HG03558 (cell line): Measurements from ENCODE around the gene KPNA2.
A peak's percentile ranks its signal among the peaks of the same experiment; 100 is the strongest.
"Not testable (repeated sequence)": the region's sequence is repeated elsewhere in the genome, so short reads cannot be mapped to it uniquely, and the experiment has no call there.

Source experiments
- ATAC-seq: cut with Tn5 transposase; IDR thresholded peaks from one replicate; pipeline ENCODE4 v1.9.1; 2021; ENCODE audit warnings: moderate number of reproducible peaks; ENCODE audit not compliant: unreplicated experiment; ENCODE audit errors: extremely low read depth

KPNA2 gene

DNA sequence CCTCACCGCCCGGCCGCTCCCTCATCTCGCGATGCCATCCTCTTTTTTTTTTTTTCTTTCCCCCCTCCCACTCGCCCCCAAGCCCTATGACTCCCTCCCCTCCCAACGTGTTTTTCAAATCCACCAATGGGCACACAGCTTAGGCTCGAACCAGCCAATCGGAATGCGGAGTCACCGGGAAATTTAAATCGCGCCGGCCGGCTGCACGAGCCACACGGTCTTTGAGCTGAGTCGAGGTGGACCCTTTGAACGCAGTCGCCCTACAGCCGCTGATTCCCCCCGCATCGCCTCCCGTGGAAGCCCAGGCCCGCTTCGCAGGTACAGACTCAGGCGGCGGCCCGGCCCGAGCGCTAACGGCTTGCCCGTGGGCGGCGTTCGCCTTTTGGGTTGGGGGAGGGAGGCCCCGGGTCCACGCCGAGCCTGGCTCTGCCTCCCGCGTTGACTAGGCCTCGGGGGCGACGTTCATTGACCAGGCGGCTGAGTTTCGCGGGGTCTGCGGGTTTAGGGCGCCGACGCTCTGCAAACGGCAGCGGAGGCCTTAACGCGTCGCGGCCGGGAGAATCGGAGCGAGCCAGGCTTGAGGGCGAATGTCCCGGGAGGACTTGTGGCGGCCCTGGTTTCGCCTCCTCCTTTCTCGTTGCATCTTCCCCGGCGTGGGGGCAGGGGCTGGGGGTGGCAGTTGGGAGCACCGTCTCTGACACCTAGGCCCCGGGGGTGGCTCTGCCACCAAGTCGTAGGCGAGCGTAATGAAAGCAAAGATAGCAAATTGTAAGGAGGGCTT is at the start of gene KPNA2:
TSS of gene KPNA2 (plus strand) at position 213 of the 781 bp plus-strand sequence. CDS start 1,398 bp downstream, outside the sequence.
- peak; percentile 84 for ATAC-seq

DNA sequence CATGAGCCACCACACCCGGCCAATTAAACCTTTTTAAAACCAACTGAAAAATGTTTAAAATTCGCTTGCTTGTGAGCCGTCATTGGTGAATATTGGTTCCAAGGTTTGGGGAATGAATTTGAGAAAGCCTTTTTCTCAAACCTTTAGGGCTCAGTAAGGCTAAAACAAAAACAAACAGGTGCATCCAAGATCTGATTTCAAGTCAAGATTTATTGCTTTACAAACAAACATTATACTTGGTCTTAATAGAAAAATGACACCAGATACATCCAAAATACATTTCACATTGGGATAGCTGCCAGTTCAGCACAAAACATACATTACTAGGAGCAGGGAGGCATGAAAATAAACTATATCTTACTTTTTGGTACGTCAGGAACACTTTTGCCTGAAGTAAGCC is 44.6 kb upstream of the KPNA2 start:
- ATAC-seq: no peak

DNA sequence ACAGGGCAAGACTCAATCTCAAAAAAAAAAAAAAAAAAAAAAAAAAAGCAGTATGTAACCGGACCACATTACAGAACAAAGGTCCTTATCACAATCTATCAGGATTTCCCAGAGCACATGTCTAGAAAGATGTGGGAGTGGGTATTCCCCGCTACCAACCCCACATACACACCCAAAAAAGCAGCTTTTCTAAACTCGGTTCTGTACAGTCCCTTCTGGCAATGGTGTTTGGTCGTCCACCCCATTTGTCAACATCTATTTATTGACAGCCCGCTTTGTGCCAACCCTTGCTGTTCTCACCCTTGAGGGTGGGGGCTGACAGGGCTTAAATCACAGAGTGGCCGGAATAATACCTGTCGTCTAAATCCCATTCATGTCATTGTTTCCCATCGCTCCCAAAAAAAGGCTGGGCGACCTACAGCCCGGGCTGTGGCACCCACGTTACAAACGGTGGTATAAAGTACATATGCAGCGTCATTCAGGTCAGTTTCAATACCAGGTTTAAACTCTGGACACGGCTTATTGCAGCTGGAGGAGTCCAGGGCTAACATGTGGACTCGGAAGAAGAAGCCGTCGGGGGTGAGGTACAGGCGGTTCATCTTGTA is 42.9 kb upstream of the KPNA2 start:
- ATAC-seq: no peak

DNA sequence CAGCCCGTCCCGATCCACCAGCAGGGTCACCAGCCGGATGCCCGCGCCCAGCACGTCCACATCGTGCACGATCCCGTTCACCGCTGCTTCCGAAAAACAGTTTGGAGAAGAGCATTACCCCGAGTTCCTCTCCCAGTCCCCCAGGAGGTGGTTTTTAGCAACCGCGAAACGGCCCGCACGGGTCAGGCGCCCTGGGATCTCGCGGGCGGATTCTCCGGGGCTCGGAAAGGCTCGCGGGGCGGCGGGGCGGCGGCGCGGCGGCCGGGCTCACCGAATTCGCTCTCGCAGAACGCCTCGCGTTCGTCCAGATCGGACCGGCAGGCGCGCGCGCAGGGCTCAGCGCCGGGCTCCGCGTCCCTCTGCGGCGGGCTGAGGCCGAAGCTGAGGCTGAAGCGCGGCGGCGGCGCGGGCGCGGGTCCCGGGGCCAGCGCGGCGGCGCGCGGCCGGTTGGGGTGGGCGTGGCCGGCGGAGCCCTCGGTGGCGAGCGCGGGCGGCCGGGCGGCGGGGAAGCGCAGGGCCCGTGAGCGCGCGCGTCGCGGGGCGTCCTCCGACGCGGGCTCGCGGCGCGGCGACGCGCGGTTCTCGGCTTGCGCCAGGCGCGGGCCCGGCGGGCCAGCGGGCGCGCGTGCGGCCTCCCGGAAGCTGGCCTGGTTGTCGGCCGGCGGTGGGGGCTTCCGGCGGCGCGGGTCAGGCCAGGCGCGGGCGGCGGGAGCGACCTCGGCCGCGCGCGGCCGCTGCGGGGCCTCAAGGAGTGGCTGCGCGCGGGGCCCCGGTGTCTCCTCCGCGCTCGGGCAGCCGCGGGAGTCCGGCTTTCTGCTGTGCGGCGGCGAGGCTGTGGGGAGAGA is 42.2 kb upstream of the KPNA2 start:
- ATAC-seq: peak; percentile 69

DNA sequence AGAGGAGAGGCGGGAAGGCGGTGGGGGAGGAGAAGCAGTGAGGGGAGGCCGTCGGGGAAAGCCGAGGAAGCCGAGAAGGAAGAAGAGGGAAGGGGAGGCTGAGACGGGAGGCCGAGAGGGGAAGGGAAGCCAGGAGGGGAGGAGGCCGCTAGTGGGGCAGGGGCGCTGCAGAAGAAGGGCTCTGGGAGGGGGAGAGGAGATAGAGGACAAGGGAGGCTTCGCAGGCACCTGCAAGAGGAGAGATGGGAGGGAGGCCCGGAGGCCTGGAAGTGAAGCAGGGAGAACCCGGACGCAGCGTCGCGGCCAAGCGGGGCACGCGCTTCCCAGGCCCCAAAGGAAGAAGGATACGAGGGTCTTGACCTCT is 41.6 kb upstream of the KPNA2 start:
- ATAC-seq: no peak

DNA sequence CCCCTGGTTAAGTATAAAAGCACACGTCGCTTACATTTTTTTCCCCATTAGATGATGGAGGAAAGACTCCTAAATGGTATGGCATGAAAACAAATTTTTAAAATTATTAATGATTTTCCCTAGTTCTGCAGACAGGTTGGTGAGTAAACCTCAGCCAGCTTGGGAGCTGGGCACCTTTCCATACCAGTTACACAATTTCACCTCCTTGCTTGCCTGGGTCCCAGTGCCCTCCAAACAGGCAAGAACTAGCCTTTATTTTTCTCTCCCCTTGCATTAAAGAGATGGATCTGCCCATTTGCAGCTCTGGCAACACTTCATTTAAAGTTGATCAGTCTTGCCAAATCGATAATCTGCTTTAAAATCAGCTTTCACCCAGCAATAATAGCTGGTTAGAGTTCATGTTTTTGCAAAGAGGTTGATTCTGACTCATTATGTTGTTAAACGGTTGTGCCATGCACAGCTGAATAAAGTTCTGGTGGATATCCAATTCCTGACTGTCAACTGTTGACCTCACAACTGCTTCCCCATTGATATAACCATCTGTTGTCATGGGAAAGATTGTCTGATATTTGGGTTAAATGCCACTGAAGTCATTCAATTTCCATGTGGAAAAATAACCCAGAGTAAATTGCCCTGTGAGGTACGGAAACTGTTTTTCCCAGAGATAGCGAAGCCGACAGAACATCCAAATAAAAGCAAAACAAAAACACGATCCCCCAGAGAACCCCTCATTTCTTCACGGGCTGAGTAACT is 40.5 kb upstream of the KPNA2 start:
- no peak for ATAC-seq

DNA sequence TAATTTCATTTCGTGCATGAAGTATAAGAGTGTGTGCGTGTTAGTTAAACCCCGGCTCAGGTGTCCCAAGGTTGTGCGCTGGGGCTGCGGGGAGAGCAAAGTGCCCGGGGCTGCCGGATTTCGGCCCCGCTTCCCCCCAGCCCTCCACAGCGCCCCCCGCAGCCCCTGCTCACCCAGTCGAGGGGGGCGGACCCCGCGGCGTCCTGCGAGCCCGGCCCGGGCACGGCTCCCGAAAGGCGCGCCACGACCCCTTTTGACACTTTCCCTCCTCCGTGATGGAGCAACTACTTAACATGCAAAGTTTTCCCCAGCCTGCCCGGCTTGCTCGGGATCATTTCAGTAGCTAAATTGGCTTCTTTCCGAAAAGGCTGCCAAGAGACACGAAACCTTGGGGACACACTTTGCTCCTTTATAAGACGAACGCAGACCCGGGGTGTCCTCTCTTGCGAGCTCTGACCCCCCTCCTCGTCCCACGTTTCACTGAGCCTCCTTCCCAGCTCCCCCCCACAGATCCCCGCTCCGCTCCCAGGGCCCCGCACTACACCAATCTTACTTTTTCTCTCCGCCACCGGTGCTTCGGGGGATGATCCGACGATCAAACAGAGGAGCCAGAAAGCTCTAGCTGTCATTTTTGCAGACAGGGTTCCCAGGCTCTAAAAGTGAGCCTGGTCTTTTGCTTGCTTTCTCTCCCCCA is 39.8 kb upstream of the KPNA2 start:
- no peak for ATAC-seq

DNA sequence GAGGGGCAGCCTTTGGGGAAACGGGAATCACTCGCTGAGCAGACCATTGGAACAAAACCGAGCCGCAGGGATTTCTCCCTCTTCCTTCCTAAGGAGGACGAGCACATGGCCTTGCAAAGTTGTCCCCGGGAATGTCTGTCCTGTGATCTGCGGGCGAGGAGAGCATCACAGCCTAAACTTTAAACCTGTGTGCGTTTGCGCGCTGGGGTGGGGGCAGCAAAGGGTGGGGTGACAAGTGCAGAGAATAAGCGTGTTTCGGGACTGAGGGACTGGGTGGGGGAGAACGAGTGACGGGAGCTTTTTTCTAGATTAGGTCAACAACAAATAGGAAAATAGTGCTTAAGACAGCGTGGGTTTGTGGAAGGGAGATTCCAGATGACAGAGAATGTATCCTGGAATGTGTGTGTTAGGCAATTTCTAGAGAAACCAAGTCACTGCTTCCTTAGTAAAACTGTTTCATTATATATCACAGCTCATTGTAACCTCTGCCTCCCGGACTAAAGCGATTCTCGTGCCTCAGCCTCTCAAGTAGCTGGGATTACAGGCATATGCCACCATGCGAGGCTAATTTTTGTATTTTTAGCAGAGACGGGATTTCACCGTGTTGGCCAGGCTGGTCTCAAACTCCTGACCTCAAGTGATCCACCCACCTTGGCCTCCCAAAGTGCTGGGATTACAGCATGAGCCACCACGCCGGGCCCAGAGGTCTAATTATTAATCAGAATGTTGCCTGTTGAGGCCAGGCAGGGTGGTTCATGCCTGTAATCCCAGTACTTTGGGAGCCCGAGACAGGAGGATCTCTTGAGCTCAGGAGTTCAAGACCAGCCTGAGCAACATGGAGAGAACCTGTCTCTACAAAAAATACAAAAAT is 39.0 kb upstream of the KPNA2 start, which contains the start of gene C17orf58:
TSS of gene C17orf58 (minus strand) at position 169 of the 871 bp plus-strand sequence. CDS start 271 bp downstream, outside the sequence.
- ATAC-seq: not testable (repeated sequence)

DNA sequence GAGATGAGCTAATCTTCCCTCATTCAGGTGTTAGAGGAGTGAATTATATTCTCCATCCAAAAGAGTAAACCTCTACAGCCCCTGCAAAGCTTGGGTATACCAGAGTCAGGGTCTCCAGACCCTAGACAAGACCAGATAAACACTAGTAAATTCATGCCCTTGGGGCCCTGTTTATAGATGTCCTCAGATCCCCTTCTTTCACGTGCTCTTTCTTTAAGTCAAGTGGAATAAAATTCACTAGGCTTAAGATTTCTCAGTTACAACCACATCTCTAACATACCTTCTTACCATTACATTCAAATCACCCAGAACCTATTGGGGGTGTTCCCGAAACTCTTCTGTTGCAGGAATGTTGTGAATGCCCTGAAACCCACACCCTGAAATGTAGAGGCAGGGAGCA is 37.1 kb upstream of the KPNA2 start:
- ATAC-seq: no peak

DNA sequence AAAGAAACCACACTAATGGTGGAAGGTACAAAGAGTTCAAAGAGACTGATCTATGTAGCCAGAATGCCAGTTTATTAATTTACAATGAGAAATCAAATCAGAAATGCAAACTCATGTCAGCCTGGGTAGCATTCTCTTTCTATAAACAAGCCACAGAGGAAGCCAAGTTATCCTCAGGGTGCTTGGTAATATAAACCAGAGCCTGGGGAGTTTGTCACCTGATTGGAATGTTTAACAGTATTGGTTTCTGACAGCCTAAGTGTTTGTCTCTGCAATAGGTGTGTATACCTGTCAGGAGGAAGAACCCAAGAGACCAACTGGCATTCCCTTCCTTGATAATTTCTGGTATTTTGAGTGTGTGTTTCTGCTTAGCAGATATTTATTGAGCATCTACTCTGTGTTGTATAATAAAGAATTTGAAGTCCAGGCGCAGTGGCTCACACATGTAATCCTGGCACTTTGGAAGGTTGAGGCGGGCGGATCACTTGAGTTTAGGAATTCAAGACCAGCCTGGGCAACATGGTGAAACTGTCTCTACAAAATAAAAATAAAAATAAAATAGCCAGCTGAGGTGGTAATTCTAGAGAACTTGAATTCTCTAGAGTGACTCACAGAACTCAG is 36.1 kb upstream of the KPNA2 start:
- no peak for ATAC-seq

DNA sequence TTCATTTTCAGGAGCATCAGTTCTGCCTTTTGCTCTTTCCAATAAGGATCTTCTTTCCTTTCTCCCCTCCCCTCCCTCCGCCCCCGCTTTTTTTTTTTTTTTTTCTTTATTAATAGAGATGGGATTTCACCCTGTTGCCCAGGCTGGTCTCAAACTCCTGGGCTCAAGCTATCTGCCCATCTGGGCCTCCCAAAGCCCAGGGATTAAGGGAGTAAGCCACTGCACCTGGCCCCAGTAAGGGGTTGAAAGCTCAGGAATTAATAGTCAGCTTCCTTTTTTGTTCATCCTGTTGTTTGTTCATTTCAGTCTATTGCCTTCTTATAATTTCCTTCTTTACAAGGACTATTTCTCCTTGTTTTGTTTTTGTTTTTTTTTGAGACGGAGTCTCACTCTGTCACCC is 31.3 kb upstream of the KPNA2 start:
- ATAC-seq: no peak

DNA sequence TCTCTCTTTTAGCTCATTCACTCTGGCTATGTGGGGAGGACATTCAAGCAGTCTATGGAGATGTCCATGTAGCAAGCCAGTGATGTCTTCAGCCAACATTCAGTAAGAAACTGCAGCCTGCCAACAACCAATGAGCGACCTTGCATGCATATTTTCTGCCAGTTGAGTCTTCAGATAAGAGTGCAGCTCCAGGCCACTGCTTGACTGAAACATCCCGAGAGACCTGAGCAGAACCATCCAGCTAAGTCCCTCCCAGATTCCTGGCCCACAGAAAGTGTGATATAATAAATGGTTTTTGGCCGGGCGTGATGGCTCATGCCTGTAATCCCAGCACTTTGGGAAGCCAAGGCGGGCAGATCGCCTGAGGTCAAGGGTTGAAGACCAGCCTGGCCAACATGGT is 28.7 kb upstream of the KPNA2 start:
- no peak for ATAC-seq

DNA sequence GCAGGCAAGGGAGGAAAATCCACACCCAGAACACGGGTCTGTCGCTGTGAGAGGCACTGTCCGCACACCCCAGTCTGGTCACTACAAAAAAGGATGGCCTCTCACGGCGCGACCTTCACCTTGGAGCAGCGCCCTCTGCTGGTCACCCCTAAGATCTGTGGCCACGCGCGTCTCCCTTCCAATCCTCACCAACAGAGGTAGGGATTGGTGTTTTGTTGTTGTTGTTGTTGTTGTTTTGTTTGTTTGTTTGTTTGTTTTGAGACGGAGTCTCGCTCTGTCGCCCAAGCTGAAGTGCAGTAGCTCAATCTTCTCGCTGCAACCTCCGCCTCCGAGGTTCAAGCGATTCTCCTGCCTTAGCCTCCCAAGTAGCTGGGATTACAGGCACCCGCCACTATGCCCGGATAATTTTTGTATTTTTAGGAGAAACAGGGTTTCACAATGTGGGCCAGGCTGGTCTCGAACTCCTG is 24.3 kb upstream of the KPNA2 start:
- no peak for ATAC-seq

DNA sequence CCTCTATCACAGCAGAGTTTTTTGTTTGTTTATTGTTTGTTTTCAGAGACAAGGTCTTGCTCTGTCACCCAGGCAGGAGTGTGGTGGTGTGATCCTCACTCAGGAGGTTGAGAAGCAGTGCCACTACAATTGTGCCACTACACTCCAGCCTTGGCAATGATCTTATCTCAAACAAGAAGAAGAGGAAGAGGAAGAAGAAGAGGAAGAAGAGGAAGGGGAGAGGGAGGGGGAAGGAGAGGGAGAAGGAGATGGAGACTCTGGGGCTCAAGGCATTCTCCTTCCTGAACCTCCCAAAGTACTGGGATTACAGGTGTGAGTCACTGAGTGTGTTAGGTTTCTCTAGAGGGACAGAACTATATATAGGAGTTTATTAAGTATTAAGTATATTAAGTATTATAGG is 22.1 kb upstream of the KPNA2 start:
- ATAC-seq: no peak

DNA sequence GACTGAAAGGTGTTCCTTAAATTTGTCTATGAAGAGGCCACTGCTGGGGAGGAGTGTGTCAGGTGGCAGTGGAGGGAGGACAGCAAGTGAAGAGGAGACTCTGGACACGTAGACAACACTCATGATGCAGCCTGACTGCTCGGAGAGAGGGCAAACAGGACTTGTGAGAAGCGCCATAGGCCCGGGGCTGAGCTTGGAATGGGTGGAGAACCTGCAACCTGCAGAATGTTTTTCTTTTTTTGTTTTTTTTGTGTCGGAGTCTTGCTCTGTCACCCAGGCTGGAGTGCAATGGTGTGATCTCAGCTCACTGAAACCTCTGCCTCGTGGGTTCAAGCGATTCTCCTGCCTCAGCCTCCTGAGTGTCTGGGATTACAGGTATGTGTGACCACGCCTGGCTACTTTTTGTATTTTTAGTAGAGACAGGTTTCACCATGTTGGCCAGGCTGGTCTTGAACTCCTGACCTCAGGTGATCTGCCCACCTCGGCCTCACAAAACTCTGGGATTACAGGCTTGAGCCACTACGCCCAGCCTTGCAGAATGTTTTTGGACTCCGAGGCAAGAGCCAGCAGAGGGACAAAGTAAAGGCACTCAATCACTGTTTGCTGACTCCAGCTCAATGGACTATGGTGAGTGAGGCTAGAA is 20.3 kb upstream of the KPNA2 start:
- ATAC-seq: no peak

DNA sequence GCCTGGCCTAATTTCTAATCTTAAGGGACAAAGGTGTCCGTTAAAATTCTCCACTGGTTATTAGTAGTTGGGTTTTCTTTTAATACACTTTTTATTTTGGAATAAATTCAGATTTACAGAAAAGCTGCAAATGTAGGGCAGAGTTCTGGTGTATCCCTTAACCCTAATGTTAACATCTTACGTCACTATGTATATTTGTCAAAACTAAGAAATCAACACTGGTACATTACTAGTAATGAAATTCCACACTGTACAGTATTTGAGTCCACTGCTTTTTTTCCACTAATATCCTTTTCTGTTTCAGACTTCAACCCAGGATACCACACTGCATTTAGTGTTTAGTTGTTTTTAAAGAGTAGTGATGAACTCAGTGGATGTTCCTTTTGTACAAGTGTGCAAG is 18.7 kb upstream of the KPNA2 start:
- ATAC-seq: no peak

DNA sequence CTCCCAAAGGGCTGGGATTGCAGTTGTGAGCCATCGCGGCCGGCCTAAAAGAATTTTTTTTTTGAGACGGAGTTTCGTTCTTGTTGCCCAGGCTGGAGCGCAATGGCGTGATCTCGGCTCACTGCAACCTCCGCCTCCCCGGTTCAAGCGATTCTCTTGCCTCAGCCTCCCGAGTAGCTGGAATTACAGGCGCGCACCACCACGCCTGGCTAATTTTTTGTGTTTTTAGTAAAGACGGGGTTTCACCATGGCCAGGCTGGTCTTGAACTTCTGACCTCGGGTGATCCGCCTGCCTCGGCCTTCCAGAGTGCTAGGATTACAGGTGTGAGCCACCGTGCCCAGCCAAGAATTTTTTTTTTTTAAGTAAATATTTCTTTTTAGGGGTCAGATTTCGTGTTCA is 17.0 kb upstream of the KPNA2 start:
- not testable (repeated sequence) for ATAC-seq

DNA sequence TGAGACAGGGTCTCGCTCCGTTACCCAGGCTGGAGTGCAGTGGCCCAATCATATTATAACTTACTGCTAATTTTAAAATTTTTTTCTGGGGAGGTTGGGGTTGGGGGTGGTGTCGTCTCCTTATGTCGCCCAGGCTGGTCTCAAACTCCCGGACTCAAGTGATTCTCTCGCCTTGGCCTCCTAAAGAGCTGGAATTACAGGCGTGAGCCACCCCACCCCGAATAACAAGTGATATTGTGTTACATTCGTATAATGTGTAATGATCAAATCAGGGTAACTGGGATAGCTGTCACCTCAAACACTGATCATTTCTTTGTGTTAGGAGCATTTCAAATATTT is 16.2 kb upstream of the KPNA2 start:
- no peak for ATAC-seq
